Smooth muscle cell (in vitro differentiated cells): ENCODE measurements around the gene KLHDC8A. TPM values are rescaled to one million over a fixed set of nuclear protein-coding genes. Genes with fewer than 3 reads are reported as not detected.

Experiments used
- DNase-seq: peaks from one replicate; lab custom pipeline; 2025; ENCODE audit not compliant: unreplicated experiment; lab: John Stamatoyannopoulos, UW
- H2AFZ ChIP-seq: fragments of 200-600 bp; sonication (generic); 2 replicates; pipeline ENCODE4 v1.6.0; 2016; ENCODE audit warnings: antibody characterized with exemption, low read depth, mild to moderate bottlenecking
- H3F3A ChIP-seq: fragments of 200-600 bp; sonication (generic); 2 replicates; pipeline ENCODE4 v1.6.0; 2017; ENCODE audit warnings: antibody characterized with exemption, low read depth
- H3K27ac ChIP-seq: fragments of 200-600 bp; sonication (generic); 2 replicates; pipeline ENCODE4 v1.5.1; 2016; ENCODE audit warnings: low read depth, mild to moderate bottlenecking
- H3K27me3 ChIP-seq: fragments of 200-600 bp; sonication (generic); 2 replicates; pipeline ENCODE4 v1.6.1; 2016; ENCODE audit warnings: low read depth, mild to moderate bottlenecking
- H3K36me3 ChIP-seq: fragments of 200-600 bp; sonication (generic); 2 replicates; pipeline ENCODE4 v1.5.1; 2016; ENCODE audit warnings: low read depth
- H3K4me1 ChIP-seq: fragments of 200-600 bp; sonication (generic); 2 replicates; pipeline ENCODE4 v1.5.1; 2016; ENCODE audit warnings: low read depth
- H3K4me2 ChIP-seq: fragments of 200-600 bp; sonication (generic); 2 replicates; pipeline ENCODE4 v1.6.0; 2016; ENCODE audit warnings: mild to moderate bottlenecking
- H3K4me3 ChIP-seq: fragments of 200-600 bp; sonication (generic); 2 replicates; pipeline ENCODE4 v1.5.1; 2016; ENCODE audit warnings: mild to moderate bottlenecking
- H3K79me2 ChIP-seq: fragments of 200-600 bp; sonication (generic); 2 replicates; pipeline ENCODE4 v1.6.0; 2016; ENCODE audit warnings: low read depth, mild to moderate bottlenecking
- H3K9ac ChIP-seq: fragments of 200-600 bp; sonication (generic); 2 replicates; pipeline ENCODE4 v1.6.0; 2016; ENCODE audit warnings: low read depth
- H3K9me3 ChIP-seq: fragments of 200-600 bp; sonication (generic); replicated peaks from 2 replicates; pipeline ENCODE4 v1.5.1; 2016; ENCODE audit warnings: low read depth
- H4K20me1 ChIP-seq: fragments of 200-600 bp; sonication (generic); 2 replicates; pipeline ENCODE4 v1.6.0; 2016; ENCODE audit warnings: low read depth
- CTCF ChIP-seq: fragments of 200-600 bp; sonication (generic); IDR thresholded peaks from 2 replicates; pipeline ENCODE4 v1.5.1; 2017; ENCODE audit warnings: borderline replicate concordance, mild to moderate bottlenecking, antibody characterized with exemption; ENCODE audit not compliant: insufficient read depth, poor library complexity, severe bottlenecking
- WGBS: methylation state at CpG from one replicate; pipeline ENCODE4 v1.1.7; 2016; ENCODE audit warnings: low lambda C conversion rate; 5-methylcytosine and 5-hydroxymethylcytosine counted together
- polyA plus RNA-seq: library from polyadenylated mRNA; unstranded; fragments of >200 nt; fragmentation: Nextera tagmentation; extraction: Ambion mirVana; gene quantifications from 2 replicates; pipeline ENCODE4 v1.2.1, GENCODE V29; 2016
- total RNA-seq: library from RNA; depleted of rRNA; stranded (reverse); fragments of >200 nt; gene quantifications from 2 replicates; pipeline ENCODE4 v1.2.3, GENCODE V29; 2014

The KLHDC8A gene
- total and polyA plus RNA-seq, 2 experiments from 2014 or later = 0.33 TPM; not detected in 1

- no peaks in the 10 kb centered on the region for H3F3A ChIP-seq
- H3K4me2 ChIP-seq = no peak overlapping the region
- no peaks in the 10 kb centered on the region for H3K9me3 ChIP-seq
- H3K27me3 ChIP-seq = no peaks in the 10 kb centered on the region
- no peak for TF ChIP-seq CTCF
- no peak overlapping the region for H3K27ac ChIP-seq
- no peaks in the 10 kb centered on the region for H3K36me3 ChIP-seq
- no peak overlapping the region for H3K9ac ChIP-seq
- H2AFZ ChIP-seq = no peak overlapping the region
- no peak overlapping the region for H3K4me3 ChIP-seq
- H3K79me2 ChIP-seq = no peaks in the 10 kb centered on the region
- peaks cover 42% of the 10 kb centered on the region for H3K4me1 ChIP-seq
- no peaks in the 10 kb centered on the region for H4K20me1 ChIP-seq
- 68% methylated on average over 3 of the region's 3 CpGs for WGBS
- no peak for DNase-seq
Measured at GRCh38 chr1:205355075-205355453, 1.7 kb downstream of the KLHDC8A start.

- no peak for DNase-seq
- Histone ChIP-seq H3K27ac (no peak overlapping the region), H3K79me2 (no peaks in the 10 kb centered on the region), H3K9me3 (no peaks in the 10 kb centered on the region), H3K4me3 (no peak overlapping the region), H3K4me1 (peaks cover 41% of the 10 kb centered on the region), H4K20me1 (no peaks in the 10 kb centered on the region), H3K4me2 (no peak overlapping the region), H3K9ac (no peak overlapping the region), H3K36me3 (no peaks in the 10 kb centered on the region), H3K27me3 (no peaks in the 10 kb centered on the region), H2AFZ (no peak overlapping the region), H3F3A (no peaks in the 10 kb centered on the region)
- TF ChIP-seq CTCF = peak; percentile 88
- 52% methylated on average over 5 of the region's 5 CpGs for WGBS
Measured at GRCh38 chr1:205354259-205355074, 2.3 kb downstream of the KLHDC8A start.

GRCh38 chr1:205353612-205354011 is 3.1 kb downstream of the KLHDC8A start:
- Histone ChIP-seq H3K79me2 (no peaks in the 10 kb centered on the region), H4K20me1 (no peaks in the 10 kb centered on the region), H3K4me3 (no peak overlapping the region), H3K4me1 (peaks cover 46% of the 10 kb centered on the region), H3K27ac (no peak overlapping the region), H3K9me3 (no peaks in the 10 kb centered on the region), H3K27me3 (no peaks in the 10 kb centered on the region), H3K36me3 (no peaks in the 10 kb centered on the region), H3F3A (no peaks in the 10 kb centered on the region), H3K9ac (no peak overlapping the region), H2AFZ (no peak overlapping the region), H3K4me2 (no peak overlapping the region)
- TF ChIP-seq CTCF = no peak
- whole genome bisulfite sequencing = 85% methylated on average over 6 of the region's 6 CpGs
- DNase-seq = no peak

GRCh38 chr1:205353191-205353590 is 3.5 kb downstream of the KLHDC8A start:
- DNase-seq = no peak
- Histone ChIP-seq H3K4me3 (no peak overlapping the region), H3K79me2 (no peaks in the 10 kb centered on the region), H3K4me1 (peaks cover 50% of the 10 kb centered on the region), H2AFZ (no peak overlapping the region), H3F3A (no peaks in the 10 kb centered on the region), H3K27ac (no peak overlapping the region), H3K4me2 (no peak overlapping the region), H3K9me3 (no peaks in the 10 kb centered on the region), H3K9ac (no peak overlapping the region), H3K36me3 (no peaks in the 10 kb centered on the region), H3K27me3 (no peaks in the 10 kb centered on the region), H4K20me1 (no peaks in the 10 kb centered on the region)
- WGBS = 96% methylated on average over 4 of the region's 4 CpGs
- no peak for TF ChIP-seq CTCF
